K562 (cell line): ENCODE data around the gene USP20. TPM values are rescaled to one million over a fixed set of nuclear protein-coding genes. Genes with fewer than 3 reads are reported as not detected.

Experiments used
- ATAC-seq: fragments of 200-7000 bp; cut with Tn5 transposase; 3 replicates; pipeline ENCODE4 v1.9.1; 2020; ENCODE audit warnings: moderate library complexity
- BruUV-seq: library from RNA; stranded (reverse); fragments of 400-500 nt; replicated peaks from 2 replicates; lab custom pipeline; 2021; lab: Mats Ljungman, UMichigan
- CTCF ChIA-PET: fragments of 300-600 bp; formaldehyde crosslinking; extraction: SDS; loops from one replicate; lab custom pipeline; 2021; ENCODE audit warnings: low intra/inter-chr PET ratio; lab: Yijun Ruan, JAX
- POLR2A ChIA-PET: fragments of 300-600, 350-650 bp; sonication (Branson Sonifier 250); formaldehyde crosslinking; extraction: SDS; loops from one replicate; lab custom pipeline; 2021; ENCODE audit warnings: antibody characterized with exemption, inconsistent platforms; lab: Yijun Ruan, JAX
- DNase-seq, 4 experiments: peaks; one replicate each; pipeline versions ENCODE4 v3.0.0 to v3.0.0-alpha.2; 2011 to 2018; ENCODE audit warnings: low spot score in 3 of 4, mixed read lengths in 3 of 4; ENCODE audit errors: extremely low read depth in 1 of 4
- FAIRE-seq: peaks from 2 replicates; lab custom pipeline; 2011; peaks lifted over from hg19 to GRCh38; lab: Jason Lieb, UNC
- H2AFZ ChIP-seq: 2 replicates; pipeline ENCODE4 v1.6.0; 2011; ENCODE audit warnings: low read depth, low read length, control low read depth, inconsistent platforms
- H3K27ac ChIP-seq: fragments of 200-600 bp; 3 replicates; pipeline ENCODE4 v1.8.0; 2011; ENCODE audit warnings: low read depth, mild to moderate bottlenecking, control low read depth, inconsistent platforms, low read length, moderate library complexity, mixed read lengths; ENCODE audit errors: extremely low read depth
- H3K27me3 ChIP-seq, 2 experiments: fragments of 300-600 bp in 1 of 2; 2 replicates in 1 of 2; 3 replicates in 1 of 2; pipeline versions ENCODE4 v1.6.0 to v1.8.0; 2011; ENCODE audit warnings: inconsistent platforms in 2 of 2, low read length in 2 of 2, mild to moderate bottlenecking in 1 of 2, mixed read lengths in 1 of 2, moderate library complexity in 1 of 2; ENCODE audit not compliant: control insufficient read depth in 2 of 2, insufficient read depth in 2 of 2
- H3K36me3 ChIP-seq: fragments of 300-600 bp; 3 replicates; pipeline ENCODE4 v1.8.0; 2011; ENCODE audit warnings: mild to moderate bottlenecking, low read length, inconsistent platforms; ENCODE audit not compliant: control insufficient read depth, insufficient read depth
- H3K4me1 ChIP-seq, 2 experiments: fragments of 200-600 bp in 1 of 2; replicated peaks in 1 of 2; 2 replicates in 1 of 2; 3 replicates in 1 of 2; pipeline versions ENCODE4 v1.5.1 to v1.8.0; 2011; ENCODE audit warnings: inconsistent platforms in 2 of 2, low read length in 2 of 2, mild to moderate bottlenecking in 1 of 2, mixed read lengths in 1 of 2, moderate library complexity in 1 of 2; ENCODE audit not compliant: control insufficient read depth in 2 of 2, insufficient read depth in 2 of 2
- H3K4me2 ChIP-seq: 2 replicates; pipeline ENCODE4 v1.6.1; 2011; ENCODE audit warnings: low read length, control low read depth, inconsistent platforms, mixed read lengths; ENCODE audit not compliant: insufficient read depth
- H3K4me3 ChIP-seq: fragments of 200-600 bp; sonication (generic), shearing (Covaris generic); 2 replicates; pipeline ENCODE4 v1.5.1; 2016; ENCODE audit warnings: control low read depth, inconsistent platforms
- H3K79me2 ChIP-seq: fragments of 200-600 bp; 3 replicates; pipeline ENCODE4 v1.8.0; 2011; ENCODE audit warnings: low read length, inconsistent platforms; ENCODE audit not compliant: control insufficient read depth, insufficient read depth
- H3K9ac ChIP-seq, 2 experiments: 2 replicates each; pipeline versions ENCODE4 v1.6.0 to v1.6.1; 2011; ENCODE audit warnings: low read depth in 2 of 2, low read length in 2 of 2, control low read depth in 1 of 2, inconsistent platforms in 1 of 2, mild to moderate bottlenecking in 1 of 2, mixed read lengths in 1 of 2; ENCODE audit not compliant: insufficient read depth in 1 of 2
- H3K9me1 ChIP-seq: one replicate; pipeline ENCODE4 v1.6.0; 2011; ENCODE audit warnings: inconsistent platforms, mild to moderate bottlenecking, low read length, moderate library complexity; ENCODE audit not compliant: control insufficient read depth, insufficient read depth
- H3K9me3 ChIP-seq: replicated peaks from 2 replicates; pipeline ENCODE4 v1.5.1; 2011; ENCODE audit warnings: low read depth, low read length, inconsistent platforms; ENCODE audit not compliant: control insufficient read depth, insufficient read depth
- H4K20me1 ChIP-seq: replicated peaks from 2 replicates; pipeline ENCODE4 v1.6.1; 2011; ENCODE audit warnings: low read length, inconsistent platforms, mixed read lengths; ENCODE audit not compliant: control insufficient read depth, insufficient read depth
- BCOR ChIP-seq: fragments of 450-650 bp; IDR thresholded peaks from 2 replicates; pipeline ENCODE4 v1.6.1; 2016
- CCAR2 ChIP-seq: fragments of 200-400 bp; formaldehyde crosslinking; IDR thresholded peaks from 2 replicates; pipeline ENCODE4 v1.6.1; 2017; ENCODE audit warnings: mild to moderate bottlenecking, low read depth, low read length
- HNRNPUL1 ChIP-seq: fragments of 200-400 bp; formaldehyde crosslinking; IDR thresholded peaks from 2 replicates; pipeline ENCODE4 v1.6.1; 2017; ENCODE audit warnings: low read length
- JUND ChIP-seq, 2 experiments: IDR thresholded peaks; 2 replicates in 1 of 2; 3 replicates in 1 of 2; pipeline ENCODE4 v1.6.1; 2011; ENCODE audit warnings: borderline replicate concordance in 2 of 2, low read depth in 2 of 2, low read length in 2 of 2, improper control_type of control experiment in 1 of 2, missing biosample characterization in 1 of 2, missing genetic modification characterization in 1 of 2, missing genetic modification reagents in 1 of 2
- KDM5B ChIP-seq: fragments of 200-600 bp; sonication (generic); IDR thresholded peaks from 2 replicates; pipeline ENCODE4 v1.6.1; 2012; ENCODE audit warnings: low read depth, mild to moderate bottlenecking, moderate library complexity, low read length, control low read depth, inconsistent platforms; ENCODE audit not compliant: insufficient replicate concordance
- KLF16 ChIP-seq: IDR thresholded peaks from 2 replicates; pipeline ENCODE4 v1.6.1; 2016; ENCODE audit warnings: antibody characterized with exemption
- KLF6 ChIP-seq: fragments of 250-450 bp; sonication (Bioruptor Pico); IDR thresholded peaks from 2 replicates; pipeline ENCODE4 v1.4.0; 2020; ENCODE audit warnings: mild to moderate bottlenecking, moderate library complexity, borderline replicate concordance
- PCBP1 ChIP-seq: fragments of 200-400 bp; formaldehyde crosslinking; IDR thresholded peaks from 2 replicates; pipeline ENCODE4 v1.6.1; 2018; ENCODE audit warnings: mild to moderate bottlenecking, low read depth, low read length; ENCODE audit not compliant: poor library complexity, severe bottlenecking
- RBBP5 ChIP-seq: fragments of 200-600 bp; sonication (generic); IDR thresholded peaks from 2 replicates; pipeline ENCODE4 v1.6.1; 2012; ENCODE audit warnings: borderline replicate concordance, mild to moderate bottlenecking, low read length, control low read depth, inconsistent platforms; ENCODE audit not compliant: insufficient read depth, poor library complexity, severe bottlenecking
- RBM25 ChIP-seq: fragments of 200-400 bp; formaldehyde crosslinking; IDR thresholded peaks from 2 replicates; pipeline ENCODE4 v1.6.1; 2018; ENCODE audit warnings: low read length, low read depth, moderate library complexity; ENCODE audit not compliant: severe bottlenecking
- SMARCC2 ChIP-seq: fragments of 450-650 bp; IDR thresholded peaks from 2 replicates; pipeline ENCODE4 v1.6.1; 2017; ENCODE audit warnings: antibody characterized with exemption, moderate library complexity, mild to moderate bottlenecking, low read depth
- SRF ChIP-seq, 2 experiments: fragments of 250-450, 450-650 bp in 1 of 2; sonication (Bioruptor Pico) in 1 of 2; sonication (generic) in 1 of 2; formaldehyde crosslinking; IDR thresholded peaks; 2 replicates each; pipeline versions ENCODE4 v1.5.0 to v1.5.1; 2020 to 2022; ENCODE audit warnings: mild to moderate bottlenecking in 1 of 2, missing genetic modification reagents in 1 of 2
- TSHZ1 ChIP-seq: fragments of 250-450 bp; sonication (Bioruptor Pico); IDR thresholded peaks from 2 replicates; pipeline ENCODE4 v1.4.0; 2020; ENCODE audit warnings: mild to moderate bottlenecking, moderate library complexity
- ZNF232 ChIP-seq: sonication (generic); formaldehyde crosslinking; IDR thresholded peaks from 2 replicates; pipeline ENCODE4 v1.8.0; 2022; ENCODE audit warnings: mild to moderate bottlenecking, missing genetic modification reagents
- ZNF695 ChIP-seq: fragments of 450-650 bp; formaldehyde crosslinking; IDR thresholded peaks from 2 replicates; pipeline ENCODE4 v1.4.0; 2020; ENCODE audit warnings: mild to moderate bottlenecking, moderate library complexity
- ZNF778 ChIP-seq: fragments of 450-650 bp; formaldehyde crosslinking; IDR thresholded peaks from 2 replicates; pipeline ENCODE4 v1.4.0; 2020; ENCODE audit warnings: mild to moderate bottlenecking, moderate library complexity
- WGBS: fragments of 100-300 bp; shearing (Covaris generic); methylation state at CpG from one replicate; pipeline ENCODE4 v1.1.6; 2016; ENCODE audit warnings: low coverage, mixed read lengths; ENCODE audit not compliant: insufficient coverage; ENCODE audit errors: missing lambda C conversion rate; 5-methylcytosine and 5-hydroxymethylcytosine counted together
- in situ Hi-C: fragments of 300-500 bp; cut with MboI; formaldehyde crosslinking; loops from 4 replicates; pipeline ENCODE4 v1.15.0; 2018; ENCODE audit warnings: inconsistent platforms, mixed read lengths
- intact Hi-C: fragments of 100-400 bp; cut with micrococcal nuclease; formaldehyde crosslinking; loops from 2 replicates; pipeline ENCODE4 v1.14.2; 2022
- polyA plus RNA-seq, 8 experiments: library from polyadenylated mRNA; depleted of rRNA in 4 of 8; stranded (reverse) in 5 of 8; unstranded in 3 of 8; fragments of >200 nt; fragmentation: Nextera tagmentation in 2 of 8; fragmentation: Illumina TruSeq in 1 of 8; extraction: Ambion mirVana in 2 of 8; extraction: Trizol in 1 of 8; gene quantifications; 2 replicates each; pipeline versions ENCODE4 v1.2.1 to v1.2.3, GENCODE V29; 2011 to 2014; ENCODE audit warnings: inconsistent platforms in 1 of 8, missing spikeins in 1 of 8
- total RNA-seq, 7 experiments: library from RNA; depleted of rRNA in 6 of 7; stranded (reverse); fragments of >200 nt in 6 of 7; fragmentation: Illumina TruSeq in 2 of 7; extraction: Trizol in 2 of 7; gene quantifications; 2 replicates each; pipeline versions ENCODE4 v1.2.1 to v1.2.3, GENCODE V29; 2011 to 2021; ENCODE audit warnings: low replicate concordance in 1 of 7

Gene USP20
- total and polyA plus RNA-seq, 9 of the 15 experiments (the other 6 are each of a cell fraction or from before 2014, with no cell fraction given) = 1.9 to 136 (median 49.1) TPM

GRCh38 chr9:129886226-129887174, 51.2 kb downstream of the USP20 start:
- Histone ChIP-seq H3K4me3 (peak overlapping the region; percentile 48), H2AFZ (peak overlapping the region; percentile 87), H3K9me1 (no peaks in the 10 kb centered on the region), H3K79me2 (peaks cover 26% of the 10 kb centered on the region), H3K27ac (peak overlapping the region; percentile 91), H3K27me3 (no peaks in the 10 kb centered on the region), H3K4me2 (peak overlapping the region; percentile 95), H3K9me3 (no peaks in the 10 kb centered on the region), H3K4me1 (peaks cover 52 to 62% of the 10 kb centered on the region in 2 experiments), H4K20me1 (no peaks in the 10 kb centered on the region), H3K9ac (peak overlapping the region; percentile 94 to 95), H3K36me3 (peaks cover 16% of the 10 kb centered on the region)
- ATAC-seq (peak; percentile 15), FAIRE-seq (no peak), DNase-seq (peak; percentile 56 to 91 (median 71))
- 19% methylated on average over 17 of the region's 20 CpGs for WGBS
- in situ Hi-C loops (loop anchor here (10.0 kb wide), 1 partner anchor 1562 kb away; the partner anchor contains the start of genes COQ4 and TRUB2), intact Hi-C loops (loop anchor here (2.0 to 10.0 kb wide), 6 partner anchors 71 to 458 kb away; partner anchors contain the start of genes ASB6 and GPR107)
- ChIA-PET CTCF (interaction anchor here (0.8 to 3.2 kb wide), 5 partner anchors 167 to 1591 kb away, joined by 3 to 27 read pairs (median 4); no protein-coding TSS in a partner anchor), POLR2A (interaction anchor here (0.6 to 2.9 kb wide), 27 partner anchors 9 to 1610 kb away, joined by 3 to 18 read pairs (median 3); partner anchors contain the start of genes C9orf78, GPR107, SWI5 and TOR1B)
- TSS peak; percentile 42 for BruUV-seq
- no peak for TF ChIP-seq ZNF232 (CRISPR knock-in tag)
- TF ChIP-seq CCAR2 = no peak
- 0 out of 2 replicates have a peak, but pooled peaks have one; percentile 50 for TF ChIP-seq ZNF695 (CRISPR knock-in tag)
- TF ChIP-seq SRF (CRISPR knock-in tag; IDR thresholded peaks at IDR 0.05) = 0 out of 4 replicates have a peak, but pooled peaks of 1 of the 2 experiments have one; percentile 9
- TF ChIP-seq SMARCC2 = no peak
- TF ChIP-seq TSHZ1 (CRISPR knock-in tag) = no peak
- TF ChIP-seq HNRNPUL1 = no peak
- no peak for TF ChIP-seq PCBP1
- TF ChIP-seq RBM25 = no peak
- TF ChIP-seq RBBP5 = peak; percentile 18
- TF ChIP-seq BCOR = no peak
- no peak for TF ChIP-seq KLF16
- no peak for TF ChIP-seq ZNF778
- TF ChIP-seq JUND (IDR thresholded peaks at IDR 0.05; ENCODE audit: borderline replicate concordance, low read depth, low read length) = 0 out of 2 replicates have a peak, but pooled peaks have one; percentile 28
- no peak for TF ChIP-seq JUND (tag; IDR thresholded peaks at IDR 0.05; ENCODE audit: borderline replicate concordance, low read depth, low read length)
- no peak for TF ChIP-seq KLF6 (CRISPR knock-in tag)
- peak; percentile 77 for TF ChIP-seq KDM5B
